HG03469 (cell line): ENCODE measurements around the gene PROKR1.
"Not testable (repeated sequence)": the region's sequence is repeated elsewhere in the genome, so short reads cannot be mapped to it uniquely, and the experiment has no call there.

Experiments
- ATAC-seq: cut with Tn5 transposase; IDR thresholded peaks from one replicate; pipeline ENCODE4 v1.9.1; 2021; ENCODE audit warnings: mild to moderate bottlenecking, moderate library complexity, moderate number of reproducible peaks; ENCODE audit not compliant: unreplicated experiment

The PROKR1 gene

DNA sequence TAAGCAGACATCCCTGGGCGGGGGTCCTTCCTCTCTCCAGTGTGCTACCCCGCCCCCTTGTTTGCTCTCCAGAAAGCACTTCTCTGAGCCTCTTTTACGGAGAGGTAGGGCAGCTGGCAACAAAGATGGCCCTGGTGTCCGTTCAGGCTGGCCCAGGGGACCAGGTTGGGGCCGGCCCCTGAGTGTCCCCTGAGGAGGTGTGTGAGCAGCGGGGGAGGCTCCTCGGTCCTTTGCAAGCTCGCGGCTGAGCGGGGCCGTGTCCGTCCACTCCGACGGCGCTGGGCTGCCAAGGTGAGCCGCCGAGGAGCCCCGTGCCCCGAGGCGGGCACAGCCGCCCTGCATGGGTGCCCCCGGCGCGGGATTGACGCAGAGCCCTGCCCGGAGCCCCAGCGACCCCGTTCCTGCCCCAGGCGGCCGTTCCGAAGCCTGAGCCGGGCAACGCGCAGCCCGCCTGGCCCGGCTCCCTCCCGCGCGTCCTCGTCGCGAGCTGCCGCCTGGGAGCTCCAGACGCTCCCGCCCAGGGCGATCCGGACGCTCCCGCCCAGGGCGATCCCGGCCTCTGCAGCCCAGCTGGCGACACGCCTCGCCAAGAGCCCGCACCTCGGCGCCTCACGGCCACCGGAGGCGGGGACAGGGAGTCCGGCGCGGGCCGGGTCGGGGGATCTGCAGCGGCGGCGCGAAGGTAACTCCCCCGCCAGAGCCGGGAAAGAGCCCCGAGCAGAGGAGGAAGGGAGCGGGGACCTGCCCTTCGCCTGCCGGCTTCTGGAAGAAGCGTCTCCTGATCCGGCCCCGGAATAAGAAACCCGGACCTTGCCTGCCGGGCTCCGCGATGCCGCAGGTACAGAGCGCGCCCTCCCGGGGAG lies at the start of gene PROKR1:
Gene PROKR1 (plus strand): TSS at position 569 of the 863 bp plus-strand sequence. CDS start 2,243 bp downstream, outside the sequence.
- ATAC-seq = no peak

DNA sequence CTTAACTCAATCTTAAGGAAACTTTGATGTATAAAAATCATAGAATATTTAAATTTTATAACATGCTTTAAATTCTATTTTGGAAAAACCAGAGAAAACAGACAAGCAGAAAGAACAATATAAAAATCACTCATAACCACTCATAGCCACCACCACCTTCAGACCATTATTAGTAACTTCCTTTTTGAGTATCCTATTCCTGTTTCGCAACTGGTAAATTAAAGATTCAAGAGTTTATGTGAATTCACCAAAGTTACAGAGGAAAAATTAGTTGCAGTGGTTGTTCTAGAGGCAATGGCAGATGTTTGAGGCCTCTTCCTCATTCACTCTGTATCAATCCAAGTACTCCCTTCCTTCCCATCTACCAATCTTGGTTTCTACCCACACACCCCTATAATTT lies 49.3 kb upstream of the PROKR1 start:
- ATAC-seq = no peak

DNA sequence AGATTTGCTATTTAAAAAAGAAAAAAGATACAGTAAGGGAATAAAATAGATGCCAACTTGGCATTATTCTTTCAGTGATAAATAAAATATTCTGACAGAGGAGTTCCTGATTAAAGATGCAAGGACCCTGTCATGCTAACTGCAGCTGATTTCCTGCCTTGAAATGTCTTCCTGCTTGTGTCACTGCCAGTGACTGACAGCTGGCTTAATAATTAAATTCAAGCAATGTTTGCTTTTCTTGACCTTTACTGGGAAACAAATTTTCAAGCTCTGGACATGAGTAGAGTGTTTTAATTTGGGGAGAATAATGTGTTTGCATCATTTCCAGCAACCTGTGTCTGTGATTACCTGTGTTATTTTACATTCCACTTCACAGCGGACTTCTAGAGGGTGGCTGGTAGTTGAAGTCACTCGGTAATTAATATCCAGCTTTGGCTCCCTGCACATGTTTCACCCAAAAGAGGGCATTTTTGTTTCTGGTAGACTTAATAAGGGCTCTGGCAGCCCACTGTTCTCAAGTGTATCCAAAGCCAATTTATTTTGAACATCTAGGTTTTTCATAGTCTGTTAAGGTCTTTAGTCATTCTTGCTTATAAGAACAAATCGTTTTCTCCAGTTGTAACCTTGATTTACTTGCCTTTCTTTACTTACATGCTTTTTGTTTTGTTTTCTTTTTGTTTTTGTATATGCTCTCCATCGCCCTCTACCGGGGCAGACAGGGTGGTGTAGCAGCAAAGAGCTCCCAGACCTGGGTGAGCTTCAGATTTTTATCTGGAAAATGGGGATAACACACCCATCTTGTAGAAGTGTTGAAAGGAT lies 48.5 kb upstream of the PROKR1 start:
- ATAC-seq = no peak

DNA sequence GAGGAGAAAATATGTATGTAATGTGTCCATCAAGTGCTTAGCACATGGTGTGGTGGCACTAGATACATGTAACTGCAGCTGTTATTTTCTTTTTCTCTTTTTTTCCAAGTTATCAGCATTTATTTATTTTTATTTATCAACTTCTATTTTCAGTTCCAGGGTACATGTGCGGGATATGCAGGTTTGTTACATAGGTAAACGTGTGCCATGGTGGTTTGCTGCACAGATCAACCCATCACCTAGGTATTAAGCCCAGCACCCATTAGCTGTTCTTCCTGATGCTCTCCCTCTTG lies 47.9 kb upstream of the PROKR1 start:
- not testable (repeated sequence) for ATAC-seq

DNA sequence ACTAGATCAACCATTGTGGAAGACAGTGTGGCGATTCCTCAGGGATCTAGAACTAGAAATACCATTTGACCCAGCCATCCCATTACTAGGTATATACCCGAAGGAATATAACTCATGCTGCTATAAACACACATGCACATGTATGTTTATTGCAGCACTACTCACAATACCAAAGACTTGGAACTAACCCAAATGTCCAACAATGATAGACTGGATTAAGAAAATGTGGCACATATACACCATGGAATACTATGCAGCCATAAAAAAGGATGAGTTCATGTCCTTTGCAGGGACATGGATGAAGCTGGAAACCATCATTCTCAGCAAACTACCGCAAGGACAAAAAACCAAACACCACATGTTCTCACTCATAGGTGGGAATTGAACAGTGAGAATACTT lies 42.9 kb upstream of the PROKR1 start:
- not testable (repeated sequence) for ATAC-seq

DNA sequence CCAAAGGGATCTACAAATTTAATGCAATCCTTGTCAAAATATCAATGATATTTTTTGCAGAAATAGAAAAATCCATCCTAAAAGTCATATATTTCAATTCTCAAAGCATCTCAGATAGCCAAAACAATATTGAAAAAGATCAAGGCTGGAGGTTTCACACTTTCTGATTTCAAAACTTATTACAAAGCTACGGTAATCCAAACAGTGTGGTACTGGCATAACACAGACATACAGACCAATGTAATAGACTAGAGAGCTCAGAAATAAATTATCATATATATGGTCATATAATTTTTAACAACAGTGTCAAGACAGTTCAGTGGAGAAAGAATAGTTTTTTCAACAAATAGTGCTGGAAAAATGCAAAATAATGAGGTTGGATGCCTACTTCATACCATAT lies 40.3 kb upstream of the PROKR1 start:
- no peak for ATAC-seq

DNA sequence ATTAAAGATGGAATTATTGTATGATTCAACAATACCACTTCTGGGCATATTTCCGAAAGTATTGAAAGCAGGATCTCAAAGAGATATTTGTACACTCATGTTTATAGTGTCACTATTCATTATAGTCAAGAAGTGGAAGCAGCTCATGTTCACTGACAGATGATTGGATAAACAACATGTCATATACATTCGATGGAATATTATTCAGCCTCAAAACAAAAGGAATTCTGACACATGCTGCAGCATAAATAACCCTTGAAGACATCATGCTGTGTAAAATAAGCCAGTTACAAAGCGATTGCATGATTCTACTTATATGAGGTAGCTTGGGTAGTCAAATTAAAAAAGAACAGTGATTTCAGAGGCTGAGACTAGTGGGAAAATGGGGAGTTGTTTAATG lies 39.3 kb upstream of the PROKR1 start:
- ATAC-seq = no peak

DNA sequence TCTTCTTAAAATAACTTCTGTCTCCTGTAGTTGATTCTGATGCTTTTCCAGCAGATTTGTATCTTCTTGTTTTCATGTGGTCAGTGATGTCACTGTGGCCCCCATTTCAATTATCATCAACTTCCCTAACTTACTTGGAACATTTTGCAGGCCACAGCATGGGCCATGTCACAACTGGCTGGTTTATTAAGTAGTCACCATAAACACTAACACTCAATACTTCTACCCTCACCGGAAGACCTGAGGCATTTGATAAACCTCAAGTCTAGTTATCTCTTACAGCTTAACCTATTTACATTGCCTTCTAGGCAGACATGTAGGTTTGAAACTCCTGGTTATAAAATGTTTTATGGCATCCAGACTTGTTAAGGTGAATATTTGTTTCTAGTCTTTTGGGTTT lies 37.4 kb upstream of the PROKR1 start:
- ATAC-seq = no peak

DNA sequence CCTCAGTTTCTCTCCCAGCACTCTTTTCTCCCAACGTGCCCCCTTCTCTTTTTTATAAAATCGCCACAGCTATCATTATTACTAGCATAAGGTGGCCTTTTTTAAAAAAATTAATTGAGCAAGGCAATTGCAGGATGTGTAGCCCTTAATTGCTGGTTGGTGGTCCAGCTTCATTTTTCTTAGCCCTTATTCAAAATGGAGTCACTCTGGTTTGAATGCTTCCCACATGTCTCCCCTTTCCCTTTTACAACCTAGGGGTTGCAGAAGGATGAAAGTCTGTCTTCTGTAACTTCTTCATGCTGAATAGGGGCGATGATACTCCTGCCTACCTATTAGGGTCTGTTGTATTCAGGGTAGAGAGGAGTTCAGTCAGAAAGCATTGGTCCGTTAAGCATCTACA lies 36.6 kb upstream of the PROKR1 start:
- no peak for ATAC-seq

DNA sequence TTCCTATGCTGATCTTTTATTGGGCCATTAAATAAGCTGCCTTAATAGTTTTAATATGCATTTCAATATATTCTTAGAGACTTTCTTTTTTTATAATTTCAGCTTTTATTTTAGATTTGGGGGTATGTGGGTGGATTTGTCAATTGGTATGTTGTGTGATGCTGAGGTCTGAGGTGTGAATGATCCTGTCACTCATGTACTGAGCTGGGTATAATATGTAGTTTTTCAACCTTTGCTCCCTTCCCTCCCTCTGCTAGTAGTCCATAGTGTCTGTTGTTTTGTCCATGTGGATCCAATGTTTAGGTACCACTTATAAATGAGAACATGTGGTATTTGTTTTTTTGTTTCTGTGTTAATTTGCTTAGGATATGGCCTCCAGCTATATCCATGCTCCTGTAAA lies 35.5 kb upstream of the PROKR1 start:
- ATAC-seq = no peak

DNA sequence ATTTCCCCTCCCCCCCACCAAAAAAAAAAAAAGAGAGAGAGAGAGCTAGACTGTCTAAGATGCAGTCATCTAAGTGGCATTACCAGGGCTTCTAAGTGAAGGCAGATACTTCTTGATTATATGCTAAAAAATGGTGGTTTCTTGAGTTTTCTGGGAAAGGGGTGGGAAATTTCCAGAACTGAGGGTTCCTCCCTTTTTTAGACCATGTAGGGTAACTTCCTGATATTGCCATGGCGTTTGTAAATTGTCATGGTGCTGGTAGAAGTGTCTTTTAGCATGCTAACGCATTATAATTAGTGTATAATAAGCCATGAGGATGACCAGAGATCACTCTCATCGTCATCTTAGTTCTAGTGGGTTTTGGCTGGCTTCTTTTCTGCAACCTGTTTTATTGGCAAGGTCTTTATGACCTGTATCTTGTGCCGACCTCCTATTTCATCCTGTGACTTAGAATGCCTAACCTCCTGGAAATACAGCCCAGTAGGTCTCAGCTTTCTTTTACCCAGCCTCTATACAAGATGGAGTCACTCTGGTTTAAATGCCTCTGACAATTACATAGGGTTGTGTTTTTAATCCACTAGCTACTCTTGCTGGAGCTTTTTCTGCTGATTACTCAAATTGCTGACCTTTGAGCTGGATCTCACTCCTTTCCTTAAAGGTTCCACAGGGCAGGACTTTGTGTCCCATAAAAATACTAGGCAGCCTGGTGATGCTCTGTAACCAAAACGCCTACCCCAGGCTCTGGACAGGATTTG lies 30.4 kb upstream of the PROKR1 start:
- ATAC-seq = no peak

DNA sequence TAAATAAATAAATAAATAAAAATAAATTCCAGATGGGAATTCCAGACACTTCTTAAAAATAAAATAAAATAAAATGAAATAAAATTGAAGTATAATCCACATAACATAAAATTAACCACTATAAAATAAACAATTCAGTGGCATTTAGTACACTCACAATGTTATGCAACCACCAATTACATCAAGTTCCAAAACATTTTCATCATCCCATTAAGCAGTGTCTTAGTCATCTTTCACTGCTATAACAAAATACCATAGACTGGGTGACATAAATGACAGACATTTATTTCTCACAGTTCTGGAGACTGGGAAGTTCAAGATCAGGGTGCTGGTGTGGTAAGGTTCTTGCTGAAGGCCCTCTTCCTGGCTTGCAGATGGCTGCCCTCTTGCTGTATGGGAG lies 22.6 kb upstream of the PROKR1 start:
- no peak for ATAC-seq

DNA sequence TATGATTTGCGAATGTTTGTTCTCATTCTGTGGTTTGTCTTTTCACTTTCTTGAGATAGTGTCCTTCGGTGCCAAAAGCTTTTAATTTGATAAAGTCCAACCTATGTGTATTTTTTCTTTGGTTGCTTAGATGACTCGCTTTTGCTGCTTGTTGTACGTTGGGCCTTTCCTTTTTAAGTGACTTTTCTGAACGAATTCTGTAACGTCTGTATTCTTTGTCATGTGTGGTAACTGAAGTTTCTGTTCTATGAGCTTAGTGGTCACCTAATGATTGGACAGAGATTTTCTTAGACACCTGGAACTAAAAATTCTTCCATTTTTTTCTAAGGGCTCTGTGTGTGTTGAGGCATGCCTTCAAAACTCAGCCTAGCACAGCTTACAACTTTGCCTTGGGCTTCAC lies 19.6 kb upstream of the PROKR1 start:
- ATAC-seq = no peak

DNA sequence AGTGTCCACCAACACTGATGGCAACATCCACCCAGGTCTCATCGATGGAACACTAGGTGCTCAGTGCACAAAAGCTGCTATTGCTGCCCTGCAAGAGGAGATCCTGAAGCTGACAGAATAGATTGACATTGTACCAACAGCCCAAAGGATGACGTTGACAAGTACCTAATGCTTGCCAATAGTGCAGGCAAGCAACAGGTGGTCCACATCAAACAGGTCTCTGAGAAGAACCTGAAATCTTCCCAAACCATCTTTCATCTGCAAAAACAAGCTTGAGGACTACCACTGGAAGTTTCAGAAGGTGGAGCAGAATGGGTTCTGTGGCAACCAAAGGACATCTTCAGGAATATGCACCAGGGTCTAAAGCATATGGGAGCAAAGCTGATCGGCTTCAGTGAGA lies 15.8 kb upstream of the PROKR1 start:
- ATAC-seq = no peak

DNA sequence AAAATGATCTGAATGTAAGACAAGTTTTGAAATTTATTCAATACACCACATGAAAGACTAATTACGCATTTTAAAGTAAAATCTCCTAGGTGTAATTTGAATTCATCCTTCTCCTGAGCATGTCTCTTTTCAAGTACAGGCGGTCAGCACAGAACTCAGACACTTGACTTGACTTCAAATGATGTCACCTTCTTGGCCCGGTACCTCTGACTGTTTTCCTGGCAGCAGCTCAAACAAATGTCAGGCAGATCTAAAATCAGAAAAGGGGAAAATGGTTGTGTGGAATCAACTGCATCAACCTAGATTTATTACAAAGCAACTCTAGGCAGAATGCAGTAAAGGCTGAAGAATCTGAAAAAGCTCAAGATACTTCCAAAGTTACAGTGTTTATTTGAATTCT lies 11.4 kb upstream of the PROKR1 start:
- ATAC-seq = no peak

DNA sequence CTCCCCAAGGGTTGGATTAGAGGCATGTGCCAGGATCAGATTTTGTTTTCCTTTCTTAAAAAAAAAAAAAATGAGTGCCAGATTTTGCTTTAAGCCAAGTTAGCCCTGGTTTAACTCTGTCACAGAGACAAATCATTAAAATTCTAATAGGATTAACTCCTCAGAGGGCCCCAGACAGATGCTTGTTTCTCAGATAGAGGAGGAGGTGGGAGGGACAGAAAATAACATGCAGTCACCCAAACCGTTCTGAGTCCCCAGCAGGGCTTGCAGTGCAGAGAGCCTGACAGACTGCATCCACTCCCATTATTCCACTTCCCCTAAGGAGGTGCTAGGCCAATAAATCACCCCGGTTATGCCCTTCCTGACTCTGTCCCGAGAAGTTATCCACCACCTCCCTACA lies 6.3 kb upstream of the PROKR1 start:
- ATAC-seq = no peak

DNA sequence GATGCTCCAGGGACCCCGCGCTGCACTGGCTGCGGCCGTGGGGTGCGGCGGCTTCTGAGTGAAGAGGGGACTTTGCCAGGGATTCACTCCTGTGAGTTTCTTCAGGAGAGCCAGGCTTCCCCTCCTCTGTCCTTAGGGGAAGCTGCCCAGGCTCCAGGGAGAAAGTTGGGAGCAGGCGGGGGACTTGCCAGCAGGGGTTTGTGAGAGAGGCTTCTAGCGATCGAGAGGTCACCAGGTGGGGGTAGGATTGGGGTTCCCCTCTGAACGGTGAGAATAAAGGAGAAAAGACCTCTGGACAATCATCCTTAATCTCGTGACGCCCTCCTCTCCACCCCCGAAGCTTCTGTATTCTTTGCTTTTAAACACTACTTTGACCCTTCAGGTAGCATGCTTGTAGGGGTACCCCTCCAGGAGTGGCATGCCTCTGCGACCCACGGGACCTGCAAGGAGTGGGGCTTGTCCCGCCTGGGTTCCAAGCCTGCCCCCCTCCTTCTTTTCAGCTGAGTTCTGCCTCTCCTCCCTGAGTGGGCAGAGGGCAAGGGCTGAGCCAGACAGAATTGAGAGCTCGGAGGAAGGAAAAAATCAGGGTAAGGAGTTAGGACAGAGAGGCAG lies 601 bp downstream of the PROKR1 start:
- ATAC-seq = no peak

DNA sequence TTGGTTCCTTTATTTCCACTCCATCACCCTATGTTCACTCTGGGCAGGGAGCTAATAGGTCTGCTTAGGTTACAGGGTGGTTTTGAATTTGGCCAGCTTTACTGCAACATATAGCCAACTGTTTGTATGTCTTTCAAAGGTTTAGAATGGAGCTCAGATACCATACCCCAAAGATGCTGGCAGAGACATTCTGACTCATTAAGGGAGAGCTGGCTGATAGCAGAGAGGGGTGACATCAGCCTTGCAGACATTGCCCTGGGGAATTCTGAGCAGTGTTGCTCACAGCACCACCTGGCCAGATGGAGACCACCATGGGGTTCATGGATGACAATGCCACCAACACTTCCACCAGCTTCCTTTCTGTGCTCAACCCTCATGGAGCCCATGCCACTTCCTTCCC lies 2.1 kb downstream of the PROKR1 start:
- no peak for ATAC-seq

DNA sequence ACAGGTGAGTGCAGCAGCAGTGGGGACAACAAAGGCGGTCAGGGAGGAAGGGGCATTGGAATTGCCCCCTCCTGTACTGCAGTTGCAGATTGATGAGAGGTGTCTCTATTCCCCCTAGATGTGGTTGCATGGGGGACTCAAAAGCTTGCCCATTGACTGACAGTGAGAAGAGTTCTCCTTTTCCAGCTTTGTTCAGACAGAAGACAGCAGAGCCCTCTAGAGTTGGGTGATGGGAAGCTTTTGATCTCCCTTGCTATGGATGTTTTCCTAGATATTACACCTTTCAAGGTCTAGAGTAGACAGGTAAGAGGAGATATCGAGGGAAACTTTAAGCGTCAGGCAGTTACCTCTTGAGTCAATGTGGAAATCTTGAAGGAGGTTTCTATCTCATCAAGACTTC lies 2.9 kb downstream of the PROKR1 start:
- no peak for ATAC-seq

DNA sequence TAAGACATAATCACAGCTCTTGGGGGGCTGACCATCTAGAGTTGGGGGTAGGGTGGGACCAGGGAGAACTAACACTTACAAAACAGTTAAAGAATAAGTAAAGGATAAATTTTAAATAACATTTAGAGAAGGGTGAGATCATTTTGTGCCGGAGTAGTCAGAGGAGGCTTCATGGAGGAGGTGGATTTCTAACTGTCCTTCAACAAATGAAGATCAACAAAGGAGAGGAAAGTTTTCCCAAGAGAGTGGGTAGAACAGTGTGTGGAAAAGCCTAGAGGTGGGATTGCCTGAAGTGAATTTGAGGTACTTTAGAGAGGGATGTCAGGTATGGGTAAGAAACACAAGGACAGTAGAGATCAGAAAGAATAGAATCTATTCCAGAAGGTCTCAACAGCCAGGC lies 7.3 kb downstream of the PROKR1 start:
- no peak for ATAC-seq

DNA sequence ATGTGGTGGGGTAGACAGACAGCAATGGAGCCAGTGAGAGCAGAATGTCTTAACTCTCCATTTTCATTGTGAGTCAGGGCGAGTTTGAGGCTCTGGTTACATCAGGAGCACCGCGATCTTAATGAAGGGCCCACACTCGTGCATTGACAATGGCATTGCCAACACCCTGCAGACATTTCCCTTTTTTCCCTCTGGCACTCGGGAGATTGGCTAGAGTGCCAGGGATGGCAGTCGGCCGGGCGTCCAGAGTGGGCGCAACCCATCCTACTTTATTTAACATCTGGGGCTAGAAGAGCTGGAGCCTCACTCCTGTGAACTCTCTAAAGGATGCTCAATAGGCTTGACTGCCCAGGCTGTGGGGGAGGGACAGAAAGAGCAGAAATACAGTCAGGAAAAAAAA lies 9.7 kb downstream of the PROKR1 start:
- ATAC-seq = no peak
